Measurements from ENCODE around the gene RASGRP4.

The RASGRP4 gene

DNA sequence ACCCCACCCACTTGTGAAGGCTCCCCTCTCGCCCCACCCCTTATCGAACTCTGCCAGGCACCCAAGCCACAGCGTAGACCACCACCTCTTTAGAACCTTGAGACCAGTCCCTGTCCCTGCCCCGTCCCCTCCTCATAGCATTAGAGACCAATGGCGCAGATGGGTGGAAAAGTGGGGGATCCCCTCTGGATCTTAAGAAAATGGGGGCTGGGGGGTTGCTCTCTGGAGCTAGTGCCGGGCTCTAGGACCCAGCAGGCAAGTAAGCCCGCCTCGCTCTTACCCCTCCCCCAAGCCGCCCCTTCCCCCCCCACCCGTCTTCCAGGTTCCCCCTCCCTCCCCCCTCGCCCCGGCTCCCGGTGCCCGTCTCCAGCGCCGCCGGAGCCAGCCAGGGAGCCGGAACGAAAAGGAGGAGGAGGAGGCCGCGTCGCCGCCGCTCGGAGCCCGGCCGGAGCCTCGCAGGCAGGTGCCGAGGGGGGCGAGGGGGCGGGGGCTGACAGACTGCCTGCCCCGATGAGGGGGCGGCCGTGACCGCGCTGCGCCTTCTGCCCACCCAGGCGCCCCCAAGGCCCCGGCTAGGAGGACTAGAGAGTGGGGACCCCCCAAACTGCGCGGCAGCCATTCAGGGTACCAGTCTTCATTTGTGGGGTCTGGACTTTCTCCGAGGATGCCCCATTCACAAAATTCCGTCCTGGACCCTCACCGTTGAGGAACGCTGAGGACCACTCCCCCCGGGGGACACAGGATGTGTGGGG lies 37.5 kb downstream of the RASGRP4 start, which contains the start of gene SPRED3:
Gene SPRED3, plus strand, starts transcription at position 349 of the 752 bp plus-strand sequence. CDS start 1,606 bp downstream, outside the sequence.
- DNase-seq, result no peak

DNA sequence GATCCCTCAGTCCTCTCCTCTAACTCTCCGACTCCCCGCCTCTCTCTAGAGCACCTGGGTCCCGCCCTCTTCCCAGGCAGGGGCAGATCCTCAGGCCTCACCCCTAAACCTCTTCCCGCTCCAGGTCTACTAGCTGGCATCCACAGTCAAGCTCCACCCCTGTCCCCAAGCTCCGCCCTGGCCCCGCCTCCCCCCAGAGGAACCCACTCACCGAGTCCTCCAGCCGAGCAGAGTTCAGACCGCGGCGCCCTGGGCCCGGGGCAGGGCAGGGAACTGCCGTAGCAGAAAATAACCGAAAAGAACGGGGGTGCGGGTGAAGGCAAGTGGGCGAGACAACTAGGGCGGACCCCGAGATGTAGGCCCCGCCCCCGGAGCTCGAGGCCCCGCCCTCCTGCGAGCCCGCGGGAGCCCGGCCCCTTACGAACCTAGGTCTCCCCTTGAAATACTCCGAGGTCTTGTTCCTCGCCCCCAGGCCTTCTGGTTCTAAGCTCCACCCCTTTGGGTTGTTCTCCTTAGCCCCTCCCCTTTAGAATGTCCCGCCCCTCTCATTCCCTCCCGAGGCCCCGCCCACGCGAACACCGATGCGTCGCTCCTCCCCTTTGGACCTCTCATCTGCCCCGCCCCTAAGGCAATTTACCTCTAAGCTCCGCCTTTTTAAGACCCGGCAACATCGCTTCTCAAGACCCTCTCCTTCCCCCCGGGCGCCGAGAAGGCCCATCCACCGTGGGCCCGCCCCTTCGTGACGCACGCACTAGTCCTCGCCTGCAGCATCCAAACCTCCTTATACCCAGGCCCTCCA lies 38.3 kb downstream of the RASGRP4 start, which contains the start of gene GGN:
Gene GGN, minus strand, starts transcription at position 485 of the 799 bp plus-strand sequence. CDS start 773 bp downstream, outside the sequence.
- no peak for DNase-seq

GRCh38 chr19:38386971-38387549 lies 39.0 kb downstream of the RASGRP4 start:
- no peak for DNase-seq

DNA sequence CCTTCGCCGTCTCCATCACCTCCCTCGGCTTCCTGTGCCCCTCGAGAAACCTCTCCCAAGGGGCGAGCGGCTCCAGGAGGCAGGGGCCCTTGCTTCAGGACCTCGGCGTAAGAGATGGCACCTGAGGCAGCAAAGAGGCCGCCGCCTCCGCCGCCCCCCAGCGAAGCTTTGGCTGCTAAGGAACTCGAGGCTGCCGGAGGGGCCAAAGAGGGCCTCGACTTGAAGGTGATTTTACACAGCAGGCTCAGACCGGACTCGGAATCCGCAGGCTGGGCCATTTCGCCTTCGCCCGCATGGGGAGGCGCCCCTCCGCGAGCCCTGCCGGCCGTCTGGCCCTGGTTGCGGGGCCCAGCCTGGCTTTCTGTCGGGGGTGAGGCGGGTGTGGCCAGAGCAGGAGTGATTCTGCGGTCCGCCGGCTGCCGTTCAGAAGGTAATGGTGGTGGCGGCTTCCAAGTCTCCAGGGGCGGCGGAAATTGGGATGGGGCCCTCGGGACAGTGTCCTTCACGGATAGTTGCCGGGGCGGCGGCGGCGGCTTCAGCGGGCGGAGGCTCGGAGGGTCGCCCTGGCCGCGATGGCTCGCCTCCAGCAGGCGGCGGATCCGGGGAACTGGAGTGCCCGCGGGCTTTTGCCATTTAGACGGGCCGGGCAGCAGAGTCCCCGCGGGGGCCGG lies 39.6 kb downstream of the RASGRP4 start:
- DNase-seq, result no peak

GRCh38 chr19:38385804-38386257 lies 40.2 kb downstream of the RASGRP4 start:
- DNase-seq, result no peak

DNA sequence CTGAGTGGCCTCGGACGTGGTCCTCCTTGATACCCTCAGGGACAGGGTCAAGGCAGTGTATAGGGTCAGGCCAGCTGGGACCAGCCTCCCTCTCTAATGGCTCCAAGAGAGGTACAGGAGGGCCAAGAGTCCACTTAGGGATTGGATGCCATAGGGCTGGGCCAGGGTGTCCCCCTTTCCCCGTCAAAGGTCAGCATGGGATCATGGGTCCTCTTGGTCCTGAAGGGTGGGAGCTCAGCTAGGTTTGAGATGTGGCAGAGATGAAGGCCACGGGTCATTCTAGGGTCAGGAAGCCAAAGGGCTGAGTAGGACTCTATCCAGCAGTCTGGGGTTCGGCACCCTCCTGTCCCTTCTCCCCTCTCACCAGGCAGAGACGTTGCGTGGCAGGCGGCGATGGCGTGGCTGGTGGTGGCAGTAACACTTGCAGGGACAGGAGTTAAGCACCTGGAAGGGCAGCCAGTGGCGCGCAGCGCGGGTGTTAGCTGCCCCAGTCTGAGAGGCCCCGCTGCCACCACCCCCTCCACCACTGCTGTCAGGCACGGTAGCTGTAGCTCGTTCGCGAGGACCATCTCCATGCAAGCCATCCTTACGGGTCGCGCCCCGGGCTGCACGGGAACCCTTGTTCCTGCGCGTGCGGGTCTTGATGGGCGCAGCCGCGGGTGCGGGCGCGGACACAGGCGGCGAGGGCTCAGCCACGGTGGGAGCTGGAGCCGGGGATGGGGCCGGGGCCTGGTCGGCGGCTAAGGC lies 40.8 kb downstream of the RASGRP4 start:
- DNase-seq, result no peak

GRCh38 chr19:38384209-38385027 lies 41.6 kb downstream of the RASGRP4 start:
- no peak for DNase-seq

GRCh38 chr19:38383743-38384142 lies 42.3 kb downstream of the RASGRP4 start:
- no peak for DNase-seq

- no peak for DNase-seq
Measured at GRCh38 chr19:38383184-38383583, 42.8 kb downstream of the RASGRP4 start.

- no peak for DNase-seq
Measured at GRCh38 chr19:38381138-38381537, 44.9 kb downstream of the RASGRP4 start.

- no peak for DNase-seq
Measured at GRCh38 chr19:38378866-38379265, 47.2 kb downstream of the RASGRP4 start.

DNA sequence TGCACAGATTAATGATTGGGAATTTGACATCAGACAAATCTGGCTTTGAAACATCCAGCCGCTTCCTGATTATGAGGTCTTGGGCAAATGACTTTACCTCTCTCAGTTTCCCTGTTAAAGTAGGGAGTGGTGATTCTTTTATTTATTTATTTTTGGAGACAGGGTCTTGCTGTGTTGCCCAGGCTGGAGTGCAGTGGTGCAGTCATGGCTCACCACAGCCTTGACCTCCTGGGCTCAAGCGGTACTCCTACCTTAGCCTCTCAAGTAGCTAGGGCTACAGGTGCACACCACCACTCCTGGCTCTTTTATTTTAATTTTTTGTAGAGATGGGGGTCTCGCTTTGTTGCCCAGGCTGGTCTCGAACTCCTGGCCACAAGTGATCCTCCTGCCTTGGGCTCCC lies 49.0 kb downstream of the RASGRP4 start:
- DNase-seq, result no peak

- DNase-seq, result no peak
Measured at GRCh38 chr19:38376576-38376975, 49.4 kb downstream of the RASGRP4 start.

DNA sequence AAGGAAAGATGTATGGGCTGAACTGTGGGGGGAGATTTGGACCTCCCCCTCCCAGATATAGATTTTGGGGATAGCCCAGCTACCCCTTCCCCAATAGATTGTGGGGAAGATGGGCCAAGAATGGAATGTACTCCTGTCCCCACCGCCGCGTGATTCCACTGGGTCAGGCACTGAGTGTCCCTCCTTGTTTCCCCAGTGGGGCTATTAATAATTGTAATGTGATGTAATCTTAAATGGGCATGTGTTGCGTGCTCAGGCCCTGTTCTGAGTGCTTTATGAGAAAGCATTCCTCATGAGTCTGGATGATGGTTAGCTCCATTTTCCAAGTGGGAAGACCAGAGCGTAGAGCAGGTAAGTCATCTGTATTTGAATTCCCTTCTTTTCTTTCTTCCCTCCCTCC lies 50.3 kb downstream of the RASGRP4 start:
- DNase-seq, result no peak

GRCh38 chr19:38375098-38375493 lies 50.9 kb downstream of the RASGRP4 start:
- DNase-seq, result no peak

- DNase-seq, result peak; percentile 97
Measured at GRCh38 chr19:38374332-38375097, 51.5 kb downstream of the RASGRP4 start, which contains the start of gene PSMD8. PSMD8 (plus strand) TSS chr19:38374571; CDS start chr19:38374602, 31 bp downstream.

- DNase-seq, result no peak
Measured at GRCh38 chr19:38373907-38374331, 52.1 kb downstream of the RASGRP4 start.

DNA sequence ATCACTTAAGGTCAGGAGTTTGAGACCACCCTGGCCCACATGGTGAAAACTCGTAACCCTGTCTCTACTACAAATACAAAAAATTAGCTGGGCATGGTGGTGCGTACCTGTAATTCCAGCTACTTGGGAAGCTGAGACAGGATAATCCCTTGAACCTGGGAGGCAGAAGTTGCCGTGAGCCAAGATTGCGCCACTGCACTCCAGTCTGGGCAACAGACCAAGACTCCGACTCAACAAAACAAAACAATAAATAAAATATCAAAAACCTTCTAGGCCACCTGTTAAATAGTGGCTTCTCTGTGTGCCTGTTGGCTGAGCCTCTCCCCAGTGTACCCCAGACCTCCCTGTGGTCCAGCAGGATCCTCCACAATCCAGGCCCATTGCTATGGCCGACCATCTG lies 54.9 kb downstream of the RASGRP4 start:
- DNase-seq, result no peak

- DNase-seq, result no peak
Measured at GRCh38 chr19:38370299-38370698, 55.7 kb downstream of the RASGRP4 start.

DNA sequence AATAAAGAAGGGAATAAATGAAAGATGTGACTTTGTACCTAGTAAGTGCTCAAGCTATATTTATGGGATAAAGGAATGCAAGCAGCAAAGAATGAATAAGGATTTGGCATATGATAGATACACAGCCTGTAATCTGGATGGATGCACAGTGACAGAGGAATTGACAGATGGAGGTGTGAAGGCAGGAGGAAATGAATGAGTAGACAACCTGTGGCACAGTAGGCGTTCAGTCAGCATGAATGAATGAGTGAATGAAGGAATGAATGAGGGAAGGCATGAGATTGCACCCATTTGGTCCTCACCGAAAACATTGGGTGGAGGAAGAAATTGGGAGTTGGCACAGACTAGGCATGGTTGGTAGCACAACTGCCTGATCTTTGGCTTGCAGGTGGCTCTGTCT lies 56.4 kb downstream of the RASGRP4 start:
- no peak for DNase-seq
